RWPE2 (cell line): ENCODE data around the gene ATP2A1.

ENCODE experiments used
- ATAC-seq: fragments of 200-7000 bp; cut with Tn5 transposase; 3 replicates; pipeline ENCODE4 v1.9.1; 2021; ENCODE audit warnings: low read depth
- DNase-seq: peaks from one replicate; pipeline ENCODE4 v3.0.0-alpha.2; 2020; ENCODE audit warnings: low spot score
- H3K27ac ChIP-seq: fragments of 450-650 bp; 2 replicates; pipeline ENCODE4 v1.5.1; 2017; ENCODE audit warnings: mild to moderate bottlenecking; ENCODE audit not compliant: poor library complexity, severe bottlenecking
- H3K27me3 ChIP-seq: fragments of 250-450 bp; sonication (Bioruptor Pico); 2 replicates; pipeline ENCODE4 v1.5.1; 2021; ENCODE audit warnings: mild to moderate bottlenecking, moderate library complexity; ENCODE audit not compliant: insufficient read depth, poor library complexity, severe bottlenecking
- H3K36me3 ChIP-seq: fragments of 250-450 bp; sonication (Bioruptor Pico); 2 replicates; pipeline ENCODE4 v1.5.1; 2020; ENCODE audit warnings: low read depth, mild to moderate bottlenecking, moderate library complexity
- H3K4me1 ChIP-seq: fragments of 250-450 bp; sonication (Bioruptor Pico); 2 replicates; pipeline ENCODE4 v1.5.1; 2021; ENCODE audit warnings: mild to moderate bottlenecking, moderate library complexity; ENCODE audit not compliant: insufficient read depth, poor library complexity, severe bottlenecking
- H3K4me3 ChIP-seq: fragments of 250-450 bp; sonication (Bioruptor Pico); 2 replicates; pipeline ENCODE4 v1.5.1; 2021; ENCODE audit warnings: mild to moderate bottlenecking, moderate library complexity; ENCODE audit not compliant: severe bottlenecking
- H3K9me3 ChIP-seq: fragments of 250-450 bp; sonication (Bioruptor Pico); 2 replicates; pipeline ENCODE4 v1.5.1; 2021; ENCODE audit warnings: mild to moderate bottlenecking, moderate library complexity; ENCODE audit not compliant: severe bottlenecking
- TF ChIP-seq, protein P1 (sequence below): fragments of 450-650 bp; IDR thresholded peaks from one replicate; pipeline ENCODE4 v1.5.1; 2017; ENCODE audit warnings: mild to moderate bottlenecking, moderate library complexity; ENCODE audit not compliant: poor library complexity, severe bottlenecking

ATP2A1 gene

DNA sequence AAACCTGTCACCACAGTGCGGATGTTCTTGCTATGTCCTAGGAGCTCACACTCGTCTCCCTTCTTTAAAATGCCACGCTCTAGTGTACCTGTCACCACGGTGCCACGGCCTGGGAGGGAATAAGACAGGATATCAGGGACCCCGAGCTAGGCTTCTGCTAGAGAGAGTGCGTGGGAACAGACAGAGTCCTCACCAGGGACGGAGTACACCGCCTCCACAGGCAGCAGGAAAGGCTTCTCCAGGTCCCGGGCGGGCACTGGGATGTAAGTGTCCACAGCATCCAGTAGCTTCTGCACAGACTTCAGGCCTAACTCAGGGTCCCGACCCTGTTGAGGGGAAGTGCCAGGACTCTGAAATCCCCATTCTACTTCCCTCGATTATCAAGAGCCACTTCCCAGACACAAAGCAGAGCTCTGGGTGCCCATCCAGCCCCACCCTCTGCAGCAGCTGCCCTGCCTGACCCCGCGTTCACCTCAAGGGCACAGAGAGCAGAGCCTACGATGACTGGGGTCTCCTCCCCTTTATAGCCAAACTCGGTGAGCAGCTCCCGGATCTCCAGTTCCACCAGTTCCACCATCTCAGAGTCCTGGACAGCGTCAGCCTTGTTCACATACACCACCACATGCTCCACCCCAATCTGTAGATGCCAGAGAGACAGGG, 33.9 kb upstream of the ATP2A1 start:
- TF ChIP-seq, protein P1, sequence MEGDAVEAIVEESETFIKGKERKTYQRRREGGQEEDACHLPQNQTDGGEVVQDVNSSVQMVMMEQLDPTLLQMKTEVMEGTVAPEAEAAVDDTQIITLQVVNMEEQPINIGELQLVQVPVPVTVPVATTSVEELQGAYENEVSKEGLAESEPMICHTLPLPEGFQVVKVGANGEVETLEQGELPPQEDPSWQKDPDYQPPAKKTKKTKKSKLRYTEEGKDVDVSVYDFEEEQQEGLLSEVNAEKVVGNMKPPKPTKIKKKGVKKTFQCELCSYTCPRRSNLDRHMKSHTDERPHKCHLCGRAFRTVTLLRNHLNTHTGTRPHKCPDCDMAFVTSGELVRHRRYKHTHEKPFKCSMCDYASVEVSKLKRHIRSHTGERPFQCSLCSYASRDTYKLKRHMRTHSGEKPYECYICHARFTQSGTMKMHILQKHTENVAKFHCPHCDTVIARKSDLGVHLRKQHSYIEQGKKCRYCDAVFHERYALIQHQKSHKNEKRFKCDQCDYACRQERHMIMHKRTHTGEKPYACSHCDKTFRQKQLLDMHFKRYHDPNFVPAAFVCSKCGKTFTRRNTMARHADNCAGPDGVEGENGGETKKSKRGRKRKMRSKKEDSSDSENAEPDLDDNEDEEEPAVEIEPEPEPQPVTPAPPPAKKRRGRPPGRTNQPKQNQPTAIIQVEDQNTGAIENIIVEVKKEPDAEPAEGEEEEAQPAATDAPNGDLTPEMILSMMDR: no peak
- Histone ChIP-seq H3K27ac (no peak overlapping the region), H3K27me3 (no peaks in the 10 kb centered on the region), H3K4me1 (no peaks in the 10 kb centered on the region), H3K36me3 (peaks cover 40% of the 10 kb centered on the region), H3K4me3 (no peak overlapping the region), H3K9me3 (no peaks in the 10 kb centered on the region)
- no peak for DNase-seq
- ATAC-seq: no peak

DNA sequence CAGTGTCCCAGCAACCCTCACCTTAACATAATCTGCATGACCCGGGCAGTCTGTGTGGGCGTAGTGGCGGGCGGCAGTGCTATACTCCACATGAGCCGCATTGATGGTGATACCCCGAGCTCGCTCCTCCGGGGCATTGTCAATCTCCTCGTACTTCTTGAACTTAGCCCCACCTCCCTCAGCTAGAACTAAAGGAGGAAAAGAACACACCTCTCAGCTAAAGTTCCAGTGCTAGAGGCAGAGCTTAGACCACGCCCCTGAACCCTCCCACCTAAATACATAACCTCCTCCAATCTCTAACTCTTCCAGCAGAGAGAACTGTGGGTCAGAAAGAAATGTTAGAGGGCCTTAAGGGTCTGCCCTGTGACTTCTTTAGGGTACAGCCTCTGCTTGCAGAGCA, 33.0 kb upstream of the ATP2A1 start:
- no peaks in the 10 kb centered on the region for H3K9me3 ChIP-seq
- ATAC-seq: no peak
- no peak for DNase-seq
- peak overlapping the region; percentile 43 for H3K27ac ChIP-seq
- H3K36me3 ChIP-seq: peaks cover 40% of the 10 kb centered on the region
- TF ChIP-seq, protein P1: no peak
- H3K4me3 ChIP-seq: peak overlapping the region; percentile 72
- no peaks in the 10 kb centered on the region for H3K4me1 ChIP-seq
- no peaks in the 10 kb centered on the region for H3K27me3 ChIP-seq

DNA sequence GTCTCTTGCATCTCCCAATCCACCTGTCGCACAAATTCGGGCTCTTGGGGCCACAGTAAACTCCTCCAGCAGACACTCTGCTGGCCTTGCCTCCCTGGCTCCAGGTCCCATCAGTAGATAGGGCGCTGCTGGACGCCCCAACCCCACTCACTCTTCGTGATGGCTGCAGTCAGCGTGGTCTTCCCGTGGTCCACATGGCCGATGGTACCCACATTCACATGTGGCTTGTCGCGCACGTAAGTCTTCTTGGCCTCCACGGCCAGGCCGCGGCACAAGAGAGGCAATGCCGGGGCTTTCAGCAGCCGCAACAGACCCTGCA, 32.6 kb upstream of the ATP2A1 start:
- H3K27ac ChIP-seq: peak overlapping the region; percentile 43
- ATAC-seq: no peak

DNA sequence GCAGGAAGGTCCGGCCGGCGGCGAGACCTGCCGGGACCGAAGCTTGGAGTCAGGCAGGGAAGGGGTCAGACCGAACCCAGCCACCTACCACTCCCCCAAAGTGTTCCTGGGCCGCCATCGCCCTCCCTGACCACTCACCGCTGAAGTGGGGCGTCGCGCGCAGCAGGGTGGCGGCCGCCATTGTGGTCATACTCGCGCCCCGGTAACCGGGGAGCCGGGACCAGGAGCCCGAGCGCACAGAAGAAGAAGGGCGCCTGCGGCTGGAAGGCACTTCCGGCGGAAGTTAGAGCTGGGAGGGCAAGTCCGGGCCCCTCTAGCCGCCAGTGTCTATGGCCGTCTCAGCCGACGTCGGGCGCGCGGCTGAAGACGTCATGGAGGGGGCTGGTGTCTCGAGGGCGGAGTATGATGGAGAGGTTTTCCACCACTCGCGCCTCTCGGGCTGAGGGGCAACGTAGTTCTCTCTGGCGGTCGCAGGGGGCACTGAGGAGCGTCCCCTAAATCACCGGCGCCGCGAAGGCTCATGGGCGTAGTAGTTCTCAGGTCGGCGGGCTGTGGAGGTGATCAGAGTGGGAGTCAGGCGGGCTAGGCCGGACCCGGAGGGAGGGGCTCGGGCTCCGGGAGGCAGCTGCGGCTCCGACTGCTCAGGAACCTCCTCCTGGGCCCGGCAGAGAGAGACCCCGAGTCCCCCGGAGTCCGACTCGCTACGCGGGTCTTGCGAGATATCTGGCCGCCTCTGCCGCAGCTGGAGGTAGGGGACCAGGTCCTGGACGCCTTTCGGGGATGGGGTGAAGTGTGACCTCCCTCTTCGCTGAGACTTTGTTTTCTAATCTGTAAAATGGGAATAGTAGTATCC, 32.0 kb upstream of the ATP2A1 start, which contains the start of gene TUFM:
TUFM (minus strand) TSS at position 269 of the 853 bp plus-strand sequence; CDS start at position 190, 79 bp downstream.
- peak; percentile 89 for ATAC-seq
- peak within 1 kb of the TSS; percentile 43 for H3K27ac ChIP-seq
- no peaks in the 10 kb centered on the region for H3K27me3 ChIP-seq
- peak; percentile 97 for DNase-seq
- no peaks in the 10 kb centered on the region for H3K9me3 ChIP-seq
- TF ChIP-seq, protein P1: peak; percentile 79
- H3K4me3 ChIP-seq: peak within 1 kb of the TSS; percentile 72
- H3K36me3 ChIP-seq: peaks cover 40% of the 10 kb centered on the region
- no peaks in the 10 kb centered on the region for H3K4me1 ChIP-seq

More for the DNA sequence above, 32.6 kb upstream of the ATP2A1 start:
- Histone ChIP-seq H3K4me3 (peak overlapping the region; percentile 72), H3K27me3 (no peaks in the 10 kb centered on the region), H3K36me3 (peaks cover 40% of the 10 kb centered on the region), H3K9me3 (no peaks in the 10 kb centered on the region), H3K4me1 (no peaks in the 10 kb centered on the region)
- TF ChIP-seq, protein P1: no peak
- DNase-seq: no peak
